GM12874 (cell line): Measurements from ENCODE around the gene IQGAP2.

Experiments
- TF ChIP-seq, protein P1 (sequence below): IDR thresholded peaks from 2 replicates; pipeline ENCODE4 v1.5.1; 2011; ENCODE audit warnings: low read depth, mild to moderate bottlenecking, control low read depth, low read length, moderate library complexity; ENCODE audit not compliant: insufficient read depth

The IQGAP2 gene

DNA sequence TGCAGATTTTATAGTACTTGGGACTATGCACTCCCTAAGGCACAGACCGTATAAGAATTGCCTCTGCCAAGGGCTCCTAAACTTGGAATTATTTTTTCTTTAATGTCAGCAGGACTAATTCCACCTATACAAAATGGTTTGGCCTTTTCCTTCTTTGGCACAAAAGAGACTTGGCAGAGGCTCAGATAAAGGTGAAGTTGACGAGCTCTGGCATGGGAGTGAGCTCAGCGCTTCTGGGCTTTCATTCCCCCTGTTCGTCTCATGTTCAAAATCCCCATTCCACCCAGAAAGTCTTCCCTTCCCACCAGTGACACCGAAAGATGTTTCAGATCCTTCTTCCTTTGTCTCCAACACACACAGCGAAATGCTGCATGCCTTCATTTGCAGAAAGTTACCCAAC lies 158.9 kb downstream of the IQGAP2 start:
- TF ChIP-seq, protein P1, sequence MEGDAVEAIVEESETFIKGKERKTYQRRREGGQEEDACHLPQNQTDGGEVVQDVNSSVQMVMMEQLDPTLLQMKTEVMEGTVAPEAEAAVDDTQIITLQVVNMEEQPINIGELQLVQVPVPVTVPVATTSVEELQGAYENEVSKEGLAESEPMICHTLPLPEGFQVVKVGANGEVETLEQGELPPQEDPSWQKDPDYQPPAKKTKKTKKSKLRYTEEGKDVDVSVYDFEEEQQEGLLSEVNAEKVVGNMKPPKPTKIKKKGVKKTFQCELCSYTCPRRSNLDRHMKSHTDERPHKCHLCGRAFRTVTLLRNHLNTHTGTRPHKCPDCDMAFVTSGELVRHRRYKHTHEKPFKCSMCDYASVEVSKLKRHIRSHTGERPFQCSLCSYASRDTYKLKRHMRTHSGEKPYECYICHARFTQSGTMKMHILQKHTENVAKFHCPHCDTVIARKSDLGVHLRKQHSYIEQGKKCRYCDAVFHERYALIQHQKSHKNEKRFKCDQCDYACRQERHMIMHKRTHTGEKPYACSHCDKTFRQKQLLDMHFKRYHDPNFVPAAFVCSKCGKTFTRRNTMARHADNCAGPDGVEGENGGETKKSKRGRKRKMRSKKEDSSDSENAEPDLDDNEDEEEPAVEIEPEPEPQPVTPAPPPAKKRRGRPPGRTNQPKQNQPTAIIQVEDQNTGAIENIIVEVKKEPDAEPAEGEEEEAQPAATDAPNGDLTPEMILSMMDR: no peak

DNA sequence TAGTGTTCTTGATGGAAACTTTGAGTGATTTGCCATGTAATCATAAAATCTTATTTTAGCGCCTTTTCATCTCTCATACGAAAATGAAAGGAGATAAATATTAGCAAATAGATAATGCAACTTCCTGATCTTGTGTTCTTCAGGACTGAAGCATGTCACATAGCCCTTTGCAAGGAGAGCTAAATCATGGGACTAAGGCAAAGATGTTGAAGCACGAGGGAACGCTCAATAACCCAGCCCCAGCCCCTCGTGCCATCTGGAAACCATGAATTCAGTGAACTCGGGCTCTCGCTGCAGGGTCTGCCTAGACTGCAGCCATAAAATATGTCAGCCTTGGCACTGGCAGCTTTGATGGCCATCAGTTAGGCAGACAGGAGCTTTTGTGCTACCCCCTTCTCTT lies 161.9 kb downstream of the IQGAP2 start:
- TF ChIP-seq, protein P1: no peak

DNA sequence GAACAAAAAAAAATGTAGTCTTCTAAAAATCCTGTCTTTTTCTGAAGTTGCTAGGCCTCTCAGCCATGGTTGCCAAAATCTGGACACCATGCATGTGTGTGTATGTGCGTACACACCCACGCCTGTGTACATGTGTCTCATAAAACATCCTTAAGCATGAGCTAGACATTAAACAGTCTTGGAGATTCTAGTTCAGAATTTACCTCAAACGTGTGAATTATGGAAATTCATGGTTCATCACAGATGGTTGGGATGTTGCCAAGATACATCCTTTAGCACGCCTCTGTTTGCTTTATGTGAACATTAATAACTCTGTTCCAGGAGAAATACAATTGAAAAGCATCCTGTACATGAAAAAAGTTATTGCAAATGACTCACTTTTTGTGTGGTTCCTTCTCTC lies 167.1 kb downstream of the IQGAP2 start:
- TF ChIP-seq, protein P1: no peak

DNA sequence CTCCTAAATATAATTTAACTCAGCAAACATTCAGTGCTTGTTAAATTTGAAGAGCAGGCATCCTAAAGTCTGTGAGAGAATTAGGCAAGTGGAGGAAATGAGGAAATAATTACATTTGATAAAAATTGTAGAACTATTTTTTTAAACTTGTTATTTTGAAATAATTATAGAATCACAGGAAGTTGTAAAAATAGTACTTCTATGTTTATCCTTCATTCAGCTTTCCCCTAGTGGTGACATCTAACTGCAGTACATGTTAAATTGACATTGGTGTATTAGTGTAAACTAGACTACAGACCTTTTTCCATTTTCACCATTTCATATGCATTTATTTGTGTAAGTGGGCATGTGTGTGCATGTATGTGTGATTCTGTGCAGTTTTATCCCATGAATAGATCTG lies 168.5 kb downstream of the IQGAP2 start:
- TF ChIP-seq, protein P1: peak; percentile 2; the same call in 1 of the 2 replicates

DNA sequence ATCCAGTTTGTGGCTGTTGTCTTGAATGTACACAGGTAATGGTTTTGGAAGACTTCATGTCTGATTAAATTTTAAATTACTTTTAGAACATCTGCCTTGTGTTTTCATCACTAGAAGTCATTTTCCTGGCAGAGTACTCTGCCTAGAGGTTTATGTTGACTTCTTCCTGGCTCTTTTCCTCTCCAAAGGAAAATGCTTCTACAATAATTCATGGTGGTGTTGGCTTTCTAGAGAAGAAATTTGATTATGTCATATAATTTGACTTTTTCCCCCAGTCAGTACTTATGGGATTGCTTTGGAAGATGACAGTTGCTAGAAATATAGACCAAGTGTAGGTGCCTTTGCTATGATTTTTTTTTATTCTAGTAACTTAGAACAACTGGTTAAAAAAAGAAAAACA lies 173.4 kb downstream of the IQGAP2 start:
- TF ChIP-seq, protein P1: no peak

DNA sequence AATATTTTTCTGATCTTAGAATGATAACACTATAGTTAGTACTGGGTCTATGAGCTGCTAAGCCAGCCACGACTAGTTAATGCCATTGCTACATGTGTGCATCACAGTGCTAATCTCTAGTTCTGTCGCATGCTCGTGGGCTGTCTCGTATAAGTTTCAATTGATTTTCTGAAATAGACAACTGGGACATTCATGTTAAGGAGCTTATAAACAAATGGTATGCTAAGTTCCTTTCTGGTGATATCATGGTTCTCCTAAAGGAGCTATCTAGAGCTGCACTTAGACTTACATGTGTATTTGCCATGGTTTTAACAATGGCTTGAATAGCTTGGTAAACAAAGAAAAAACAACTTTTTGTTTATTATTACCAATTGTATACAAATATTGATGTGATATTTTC lies 173.9 kb downstream of the IQGAP2 start:
- TF ChIP-seq, protein P1: no peak

DNA sequence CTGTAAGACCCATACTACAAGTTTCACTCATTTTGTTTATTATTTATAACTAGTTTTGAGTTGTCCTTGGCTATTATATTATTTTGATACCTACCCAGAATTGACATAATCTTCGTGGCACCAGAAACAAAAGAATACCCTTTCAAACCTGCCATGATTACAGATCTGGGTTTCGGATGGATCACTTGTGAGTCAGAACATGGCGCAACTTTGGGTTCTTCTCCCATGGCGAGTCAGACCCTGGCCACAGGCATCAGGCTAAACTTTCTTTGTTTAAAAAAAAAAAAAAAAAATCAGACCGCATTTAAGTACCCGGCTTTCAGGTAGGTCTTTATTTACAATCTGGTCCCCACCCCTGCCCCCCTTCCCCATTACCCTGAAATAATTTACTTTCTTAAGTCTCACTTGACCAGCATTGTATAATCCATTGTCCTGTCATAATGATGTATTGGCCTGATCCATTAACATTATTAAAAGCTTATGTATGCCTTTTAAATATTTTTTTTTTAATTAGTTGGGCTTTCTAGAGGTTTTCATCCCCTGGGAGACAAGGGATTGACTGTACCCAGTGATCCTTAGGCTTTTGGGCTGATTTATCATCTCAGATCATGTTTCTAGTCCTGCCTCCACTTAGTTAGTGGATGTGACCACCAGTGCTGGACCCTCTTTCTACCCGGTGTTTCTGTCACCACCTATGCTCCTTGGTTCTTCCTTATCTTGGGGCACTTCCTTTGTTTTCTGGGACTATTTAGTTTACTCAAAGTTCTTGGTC lies 176.3 kb downstream of the IQGAP2 start:
- TF ChIP-seq, protein P1: no peak
